Neutrophil (primary cell): Measurements from ENCODE around the gene TACR1.

Experiments
- H3K27ac ChIP-seq: fragments of 200-600 bp; sonication (generic); 2 replicates; pipeline ENCODE4 v1.5.1; 2016; ENCODE audit warnings: mild to moderate bottlenecking, moderate library complexity
- H3K27me3 ChIP-seq: fragments of 200-600 bp; sonication (generic); 2 replicates; pipeline ENCODE4 v1.6.0; 2016; ENCODE audit warnings: mild to moderate bottlenecking
- H3K36me3 ChIP-seq: fragments of 200-600 bp; sonication (generic); 2 replicates; pipeline ENCODE4 v1.5.1; 2017
- H3K4me1 ChIP-seq, 2 experiments: fragments of 200-600 bp in 1 of 2; sonication (generic) in 1 of 2; 1 replicate in 1 of 2; 2 replicates in 1 of 2; pipeline versions ENCODE4 v1.5.1 to v1.6.1; 2013 to 2016; ENCODE audit warnings: low read depth in 1 of 2, low read length in 1 of 2, mild to moderate bottlenecking in 1 of 2, moderate library complexity in 1 of 2; ENCODE audit not compliant: control insufficient read depth in 1 of 2, insufficient read depth in 1 of 2
- H3K4me3 ChIP-seq, 2 experiments: fragments of 200-600 bp in 1 of 2; sonication (generic) in 1 of 2; 1 replicate in 1 of 2; 2 replicates in 1 of 2; pipeline ENCODE4 v1.5.1; 2013 to 2016; ENCODE audit warnings: low read depth in 1 of 2, low read length in 1 of 2, mild to moderate bottlenecking in 1 of 2, moderate library complexity in 1 of 2
- H3K9me3 ChIP-seq: fragments of 200-600 bp; sonication (generic); 2 replicates; pipeline ENCODE4 v1.5.1; 2016
- CTCF ChIP-seq: fragments of 200-600 bp; sonication (generic); IDR thresholded peaks from 2 replicates; pipeline ENCODE4 v1.5.1; 2016; ENCODE audit warnings: antibody characterized with exemption

Gene TACR1

GRCh38 chr2:75102011-75102410 lies 97.3 kb downstream of the TACR1 start:
- Histone ChIP-seq H3K9me3 (no peaks in the 10 kb centered on the region), H3K36me3 (no peaks in the 10 kb centered on the region), H3K27ac (no peak overlapping the region), H3K27me3 (no peaks in the 10 kb centered on the region), H3K4me3 (no peak overlapping the region), H3K4me1 (no peaks in the 10 kb centered on the region)
- TF ChIP-seq CTCF, result no peak

GRCh38 chr2:75100801-75101151 lies 98.5 kb downstream of the TACR1 start:
- no peak overlapping the region for H3K4me3 ChIP-seq
- TF ChIP-seq CTCF, result no peak
- no peaks in the 10 kb centered on the region for H3K27me3 ChIP-seq
- no peaks in the 10 kb centered on the region for H3K4me1 ChIP-seq
- H3K27ac ChIP-seq, result no peak overlapping the region
- H3K9me3 ChIP-seq, result no peaks in the 10 kb centered on the region
- H3K36me3 ChIP-seq, result no peaks in the 10 kb centered on the region

GRCh38 chr2:75100011-75100800 lies 99.1 kb downstream of the TACR1 start:
- no peak overlapping the region for H3K4me3 ChIP-seq
- H3K4me1 ChIP-seq, result no peaks in the 10 kb centered on the region
- no peaks in the 10 kb centered on the region for H3K9me3 ChIP-seq
- no peaks in the 10 kb centered on the region for H3K27me3 ChIP-seq
- no peaks in the 10 kb centered on the region for H3K36me3 ChIP-seq
- TF ChIP-seq CTCF, result no peak
- no peak overlapping the region for H3K27ac ChIP-seq

- Histone ChIP-seq H3K4me3 (no peak overlapping the region), H3K27ac (no peak overlapping the region), H3K9me3 (no peaks in the 10 kb centered on the region), H3K4me1 (no peaks in the 10 kb centered on the region), H3K36me3 (no peaks in the 10 kb centered on the region), H3K27me3 (no peaks in the 10 kb centered on the region)
- TF ChIP-seq CTCF, result no peak
These were observed 99.8 kb downstream of the TACR1 start for GRCh38 chr2:75099521-75099922.

GRCh38 chr2:75098856-75099255 lies 100.5 kb downstream of the TACR1 start:
- H3K27me3 ChIP-seq, result no peaks in the 10 kb centered on the region
- TF ChIP-seq CTCF, result no peak
- no peaks in the 10 kb centered on the region for H3K36me3 ChIP-seq
- H3K4me3 ChIP-seq, result no peak overlapping the region
- H3K27ac ChIP-seq, result no peak overlapping the region
- no peaks in the 10 kb centered on the region for H3K4me1 ChIP-seq
- H3K9me3 ChIP-seq, result no peaks in the 10 kb centered on the region
